HG03039 (cell line): Measurements from ENCODE around the gene TBC1D21.

Experiments
- ATAC-seq: cut with Tn5 transposase; IDR thresholded peaks from one replicate; pipeline ENCODE4 v1.9.1; 2021; ENCODE audit warnings: mild to moderate bottlenecking, moderate library complexity; ENCODE audit not compliant: unreplicated experiment

TBC1D21 gene

DNA sequence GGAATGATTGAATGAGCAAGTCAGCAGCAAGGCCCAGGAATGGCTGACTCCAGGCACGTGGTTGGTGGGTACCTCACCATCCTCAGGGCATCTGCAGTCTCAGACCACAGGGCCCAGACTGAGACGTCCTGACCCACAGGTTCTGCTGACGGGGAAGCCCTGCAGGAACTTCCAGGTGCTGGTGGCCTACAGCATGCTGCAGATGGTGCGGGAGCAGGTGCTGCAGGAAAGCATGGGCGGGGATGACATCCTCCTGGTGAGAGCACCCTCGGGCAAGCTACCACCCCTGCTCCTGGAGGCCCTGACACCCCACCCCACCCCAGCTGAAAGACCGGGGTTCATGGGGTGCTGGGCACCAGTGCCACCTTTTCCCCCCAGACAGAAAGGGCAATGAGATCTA is 14.1 kb downstream of the TBC1D21 start:
- no peak for ATAC-seq

DNA sequence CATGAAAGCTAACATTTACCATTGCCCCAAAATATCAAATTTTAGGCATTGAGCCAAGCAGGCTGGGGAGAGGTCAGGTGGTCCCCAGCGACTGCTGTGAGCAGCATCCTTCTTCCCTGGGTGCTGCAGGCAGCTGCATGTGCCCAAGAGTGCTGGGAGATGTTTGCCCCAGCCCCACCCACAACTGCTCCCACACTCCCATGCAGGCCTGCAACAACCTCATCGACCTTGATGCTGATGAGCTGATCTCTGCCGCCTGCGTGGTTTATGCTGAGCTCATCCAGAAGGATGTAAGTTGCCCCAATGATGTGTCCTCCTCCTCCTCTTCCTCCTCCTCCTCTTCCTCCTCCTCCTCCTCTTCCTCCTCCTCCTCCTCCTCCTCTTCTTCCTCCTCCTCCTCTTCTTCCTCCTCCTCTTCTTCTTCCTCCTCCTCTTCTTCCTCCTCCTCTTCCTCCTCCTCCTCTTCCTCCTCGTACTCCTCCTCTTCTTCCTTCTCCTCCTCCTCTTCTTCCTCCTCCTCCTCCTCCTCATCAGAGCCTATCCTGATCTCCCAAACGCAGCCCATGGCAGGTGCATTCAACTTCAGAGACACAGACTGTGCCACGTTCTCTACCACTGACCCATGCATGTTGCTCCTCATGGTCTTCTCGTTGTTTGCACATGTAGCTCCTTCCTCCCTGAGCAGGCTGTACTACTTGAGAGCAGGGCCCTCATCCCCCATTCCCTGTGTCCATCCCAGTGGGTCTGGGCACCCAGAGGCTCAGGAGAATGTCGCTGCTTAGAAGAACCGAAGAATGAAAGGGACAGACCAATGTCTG is 15.1 kb downstream of the TBC1D21 start:
- ATAC-seq = no peak

DNA sequence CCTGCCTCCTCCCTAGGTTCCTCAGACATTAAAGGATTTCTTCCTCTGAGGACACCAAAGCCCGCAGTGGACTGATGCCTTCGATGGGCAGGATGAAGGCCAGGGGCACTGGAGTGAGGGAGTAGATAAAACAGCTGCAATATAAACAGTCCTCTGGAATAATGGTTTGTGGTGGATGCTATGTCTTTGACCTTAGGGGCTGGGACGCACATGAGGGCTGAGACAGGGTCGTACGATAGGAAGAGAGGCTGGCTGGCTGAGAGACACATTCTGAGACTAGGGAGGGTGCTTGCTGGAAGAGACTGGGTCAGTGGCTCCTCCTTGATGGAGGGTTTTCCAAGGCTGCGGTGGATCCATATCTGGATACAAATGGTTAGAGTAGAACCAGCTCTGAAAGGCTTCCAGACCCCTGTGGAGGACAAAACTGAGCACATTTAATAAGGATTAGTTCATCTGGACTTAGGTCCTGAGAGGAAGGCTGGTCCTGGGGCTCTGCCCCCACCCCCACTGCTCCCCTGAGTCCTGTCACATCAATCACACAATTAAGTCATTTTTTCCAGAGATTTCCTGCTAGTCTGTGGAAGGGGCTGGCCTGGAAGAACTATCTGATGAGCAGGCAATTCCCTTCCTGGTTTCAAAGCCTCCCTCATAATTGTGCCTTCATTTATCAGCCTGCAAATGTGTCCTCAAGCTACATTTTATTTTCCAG is 15.8 kb downstream of the TBC1D21 start:
- no peak for ATAC-seq

DNA sequence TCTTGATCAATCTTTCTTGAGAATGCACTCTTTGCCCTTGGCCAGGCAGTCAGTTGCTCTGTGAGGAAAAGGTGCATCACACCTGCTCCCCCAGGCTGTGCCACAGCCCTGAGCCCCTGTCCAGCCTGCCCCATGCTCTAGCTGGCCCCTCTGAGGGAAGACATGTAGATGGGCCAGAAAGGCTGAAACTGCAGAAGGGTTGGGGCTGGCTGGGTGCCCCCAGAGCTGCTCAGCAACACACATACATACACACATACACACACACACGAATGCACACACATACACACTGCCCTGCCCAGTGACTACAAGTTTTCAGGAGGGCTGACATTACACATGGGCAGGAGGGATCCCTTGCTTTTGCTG is 16.4 kb downstream of the TBC1D21 start:
- ATAC-seq = no peak

DNA sequence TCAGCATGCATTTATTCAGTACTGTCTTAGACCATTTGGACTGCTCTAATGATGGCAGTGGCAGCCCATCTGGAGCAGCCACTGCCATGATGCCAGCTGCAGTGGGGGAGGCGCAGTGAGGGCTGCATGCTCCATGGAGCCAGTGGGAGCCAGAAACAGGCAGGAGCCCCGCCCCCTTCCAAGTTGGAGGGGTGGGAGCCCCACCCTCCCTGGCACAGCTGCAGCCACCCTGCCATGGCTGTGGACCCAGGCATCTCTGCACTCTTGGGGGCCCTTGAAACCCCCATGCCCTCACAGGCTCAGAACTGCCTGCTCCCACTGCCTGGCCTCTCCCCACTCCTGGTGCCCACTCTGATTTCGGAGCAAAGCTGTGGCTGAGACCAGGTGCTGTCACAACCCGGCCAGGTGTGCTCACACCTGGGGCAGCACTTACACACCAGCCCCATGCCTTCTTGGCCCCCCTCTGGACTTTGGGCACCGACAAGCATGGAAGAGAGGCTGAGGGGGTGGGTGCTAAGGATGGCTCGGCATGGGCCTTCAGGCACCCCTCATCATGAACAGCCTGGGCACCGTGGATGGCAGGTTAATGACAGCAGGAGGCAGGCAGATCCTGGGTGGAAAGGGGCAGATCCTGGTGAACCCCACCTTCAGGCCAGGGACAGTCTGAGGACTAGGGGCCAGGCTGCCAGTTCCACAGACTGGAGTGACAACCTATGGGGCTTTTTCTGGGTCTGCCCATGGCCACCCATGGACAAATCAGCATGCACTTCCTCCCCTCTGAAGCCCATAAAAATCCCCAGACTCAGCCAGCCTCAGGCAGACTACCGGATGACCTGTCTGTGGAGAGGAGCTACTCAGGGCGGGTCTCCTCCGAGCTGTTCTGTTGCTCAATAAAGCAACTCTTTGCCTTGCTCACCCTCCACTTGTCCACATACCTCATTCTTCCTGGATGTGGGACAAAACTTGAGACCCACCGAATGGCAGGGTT is 18.3 kb downstream of the TBC1D21 start:
- no peak for ATAC-seq

DNA sequence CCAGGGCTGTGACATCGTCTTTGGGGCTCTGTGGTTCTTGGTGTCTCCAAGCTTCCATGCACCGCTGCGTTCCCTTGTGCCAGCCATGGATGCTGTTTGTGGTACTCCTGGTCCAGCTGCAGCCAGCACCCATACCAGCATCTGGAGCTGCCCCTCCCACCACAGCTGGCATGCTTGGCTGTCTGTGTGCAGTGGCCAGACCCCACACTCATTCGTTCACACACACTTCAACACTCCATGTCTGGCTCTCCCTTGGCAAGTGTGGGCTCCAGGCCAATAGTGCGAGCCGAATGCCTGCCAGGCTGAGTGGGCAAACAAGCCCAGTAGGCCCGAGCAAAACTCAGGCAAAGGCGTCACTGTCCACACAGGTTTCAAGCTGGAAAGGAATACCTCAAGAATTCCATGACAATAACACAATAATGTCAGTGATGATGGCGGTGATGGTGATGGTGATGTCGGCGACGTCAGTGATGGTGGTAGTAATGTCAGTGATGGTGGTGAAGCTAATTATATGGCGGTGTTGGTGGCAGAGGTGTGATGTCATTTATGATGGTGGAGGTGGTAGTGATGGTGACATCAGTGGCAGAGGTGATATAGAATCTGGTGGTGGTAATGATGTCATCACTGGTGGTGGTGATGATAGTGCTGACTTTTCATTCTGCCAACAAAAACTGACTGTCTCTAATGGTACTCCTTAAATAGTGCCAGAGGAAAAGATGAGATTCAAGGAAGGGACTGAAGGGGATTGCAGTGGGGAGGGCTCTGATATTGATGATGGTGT is 19.3 kb downstream of the TBC1D21 start:
- no peak for ATAC-seq

DNA sequence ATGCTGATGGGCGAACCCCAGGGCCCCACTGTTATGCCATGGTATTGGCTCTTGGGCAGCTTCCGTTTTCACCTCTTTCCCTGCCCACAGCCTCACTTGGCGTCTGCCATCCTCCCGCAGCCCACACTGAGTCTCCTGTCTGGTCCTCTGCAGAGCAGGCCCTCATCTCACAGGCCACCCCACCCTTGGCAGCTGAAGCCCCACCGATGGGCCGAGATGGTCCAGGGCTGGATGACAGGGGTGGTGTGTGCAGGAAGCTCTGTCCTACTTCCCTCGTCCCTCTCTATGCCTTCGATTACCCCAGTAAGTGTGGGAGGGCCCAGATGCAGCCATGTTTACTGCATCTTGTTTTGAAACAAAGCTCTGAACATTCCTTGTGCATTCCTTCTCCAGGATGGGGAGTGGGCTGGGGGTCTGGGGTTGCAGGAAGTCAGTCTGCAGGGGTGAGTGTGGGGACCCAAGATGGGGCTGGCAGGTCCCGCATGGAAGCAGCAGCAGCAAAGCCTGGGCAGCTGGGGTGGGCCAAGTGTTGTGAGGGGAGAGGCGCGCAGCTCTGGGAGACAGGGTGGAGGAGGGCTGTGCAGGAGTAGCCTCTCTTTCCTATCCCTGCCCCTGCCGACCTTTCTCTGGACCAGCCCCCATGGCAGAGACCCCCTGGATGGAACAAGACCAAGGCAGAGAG is 20.9 kb downstream of the TBC1D21 start:
- no peak for ATAC-seq

DNA sequence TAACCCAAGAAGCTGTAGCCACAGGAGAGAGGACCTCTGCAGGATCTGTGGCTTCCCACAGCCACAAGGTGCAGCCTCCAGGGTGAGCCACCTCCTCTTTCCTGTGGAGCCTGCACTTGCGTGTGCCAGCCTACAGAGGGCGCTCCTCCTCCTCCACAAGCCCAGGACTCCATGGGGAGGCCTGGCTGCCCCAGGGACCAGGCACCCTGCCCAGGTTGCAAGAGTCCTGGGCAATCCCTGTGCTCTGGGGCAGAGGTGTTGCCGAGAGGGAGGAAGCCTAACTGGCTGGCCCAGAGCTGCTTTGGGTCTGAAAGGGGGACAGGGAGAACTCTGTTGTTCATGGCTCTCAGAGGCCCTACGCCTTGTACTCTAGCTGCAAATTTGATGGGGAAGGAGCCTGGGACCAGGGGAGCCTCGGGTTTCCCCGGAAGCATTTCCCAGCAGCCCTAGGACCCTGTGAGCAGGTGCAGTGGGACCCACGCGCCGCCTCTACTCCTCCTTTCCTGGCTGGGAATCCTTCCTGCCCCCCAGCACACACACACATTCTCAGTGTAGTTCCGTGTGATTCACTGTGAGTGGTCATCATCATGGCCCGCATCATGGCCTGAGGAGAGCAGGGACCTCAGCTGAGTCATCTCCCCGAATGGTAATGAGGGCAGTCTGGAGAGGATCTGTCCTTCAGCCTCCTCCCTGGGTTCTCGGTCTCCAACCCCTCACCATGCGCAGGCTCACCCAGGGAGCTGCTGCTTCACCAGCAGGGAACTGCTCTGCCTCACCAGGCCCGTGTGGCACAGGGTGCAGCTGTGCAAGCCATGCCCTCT is 24.3 kb downstream of the TBC1D21 start:
- no peak for ATAC-seq

DNA sequence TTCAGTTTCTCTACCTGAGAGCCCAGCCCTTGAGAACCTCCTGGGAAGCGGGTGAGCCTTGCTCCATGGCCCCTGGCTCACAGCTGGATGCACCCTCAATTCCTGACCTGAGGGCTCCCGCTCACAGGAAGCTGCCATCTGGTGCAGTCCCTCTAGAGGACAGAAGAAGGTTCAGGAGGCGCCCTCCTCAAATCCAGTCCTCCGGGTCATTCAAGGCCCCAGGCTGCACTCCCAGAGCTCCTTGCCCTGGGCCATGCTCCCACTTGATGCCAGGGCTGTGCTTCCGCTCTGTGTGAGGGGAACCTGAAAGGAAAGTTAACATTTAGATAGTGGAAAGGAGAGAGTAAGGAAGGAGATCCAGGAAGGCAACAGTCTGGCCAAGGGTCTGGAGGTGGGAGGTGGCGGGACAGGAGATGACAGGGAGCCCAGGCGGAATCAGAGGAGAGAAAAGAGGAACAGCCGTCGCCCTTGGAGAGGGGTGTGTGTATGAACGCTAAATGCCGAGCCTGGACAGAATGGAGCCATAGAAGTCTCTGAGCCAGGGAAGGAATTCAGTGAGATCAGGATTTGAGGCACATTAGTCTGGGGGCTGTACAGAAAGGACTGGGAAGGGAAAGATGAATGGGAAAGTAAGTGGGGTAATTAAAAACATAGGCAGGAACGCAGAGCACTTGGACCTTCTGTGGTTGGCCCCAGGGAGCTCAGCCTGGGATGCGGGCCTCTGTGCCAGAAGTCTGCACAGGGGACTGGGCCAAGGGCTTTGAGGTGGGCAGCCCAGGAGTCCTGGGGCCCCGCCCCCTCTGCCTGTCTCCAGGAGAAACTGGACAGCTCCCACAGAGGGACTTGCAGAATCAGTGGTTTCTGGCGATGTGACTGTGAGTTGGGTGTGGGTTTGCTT is 26.1 kb downstream of the TBC1D21 start:
- no peak for ATAC-seq

DNA sequence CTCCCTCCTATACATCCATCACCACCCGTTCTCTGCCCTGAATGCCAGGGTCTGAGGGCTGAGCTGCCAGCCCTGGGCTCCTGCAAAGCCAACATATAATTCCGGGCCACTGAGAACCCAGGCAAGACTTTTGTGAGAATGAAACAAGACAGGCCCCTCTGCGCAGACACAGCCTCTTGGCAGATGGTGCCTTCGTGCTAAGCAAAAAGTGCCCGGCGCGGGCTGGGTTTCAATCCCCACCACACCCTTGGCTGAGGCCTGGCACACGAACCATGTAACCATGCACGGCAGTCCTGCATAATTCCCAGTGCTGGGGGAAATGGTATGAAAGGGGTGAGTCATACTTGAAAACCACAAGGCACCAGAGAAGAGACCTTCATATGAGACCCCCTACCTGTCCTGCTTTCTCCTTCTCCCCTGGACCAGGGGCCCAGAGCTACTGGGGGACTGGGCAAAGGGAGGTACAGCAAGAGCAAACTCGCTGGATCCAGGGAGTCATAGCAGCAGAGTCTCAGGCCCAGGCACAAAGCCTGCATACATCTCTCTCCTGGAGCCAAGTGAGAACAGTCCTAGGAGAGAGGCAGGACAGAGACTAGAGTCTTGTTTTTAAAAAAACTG is 26.8 kb downstream of the TBC1D21 start:
- ATAC-seq = no peak

DNA sequence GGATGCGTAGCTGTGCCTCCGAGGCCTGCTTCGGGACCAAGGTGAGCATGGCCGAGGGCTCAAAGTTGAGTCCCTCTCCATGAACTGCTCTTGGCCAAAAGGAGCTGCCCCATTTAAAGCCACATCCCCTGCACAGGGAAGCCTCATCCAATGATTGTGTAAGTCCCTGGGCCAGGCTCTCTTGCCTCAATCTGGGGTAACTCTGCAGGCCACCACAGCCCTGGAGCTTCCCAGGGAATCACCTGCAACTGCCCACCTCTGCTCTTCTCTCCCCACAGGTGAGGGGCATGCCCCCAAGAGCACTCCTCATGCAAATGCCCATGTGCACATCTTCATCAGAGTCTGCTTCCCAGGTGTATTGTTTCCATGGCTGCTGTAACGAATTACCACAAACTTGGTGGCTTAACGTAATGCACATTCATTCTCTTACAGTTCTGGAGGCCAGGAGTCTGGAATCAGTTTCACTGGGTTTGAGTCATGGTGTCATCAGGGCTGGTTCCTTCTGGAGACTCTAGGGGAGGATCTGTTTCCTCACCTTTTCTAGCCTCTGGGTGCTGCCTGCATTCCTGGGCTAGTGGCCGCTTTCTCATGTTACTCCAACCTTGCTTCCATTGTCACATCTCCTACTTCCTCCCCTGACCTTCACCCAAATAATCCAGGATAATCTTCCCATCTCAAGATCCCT is 27.9 kb downstream of the TBC1D21 start:
- no peak for ATAC-seq

DNA sequence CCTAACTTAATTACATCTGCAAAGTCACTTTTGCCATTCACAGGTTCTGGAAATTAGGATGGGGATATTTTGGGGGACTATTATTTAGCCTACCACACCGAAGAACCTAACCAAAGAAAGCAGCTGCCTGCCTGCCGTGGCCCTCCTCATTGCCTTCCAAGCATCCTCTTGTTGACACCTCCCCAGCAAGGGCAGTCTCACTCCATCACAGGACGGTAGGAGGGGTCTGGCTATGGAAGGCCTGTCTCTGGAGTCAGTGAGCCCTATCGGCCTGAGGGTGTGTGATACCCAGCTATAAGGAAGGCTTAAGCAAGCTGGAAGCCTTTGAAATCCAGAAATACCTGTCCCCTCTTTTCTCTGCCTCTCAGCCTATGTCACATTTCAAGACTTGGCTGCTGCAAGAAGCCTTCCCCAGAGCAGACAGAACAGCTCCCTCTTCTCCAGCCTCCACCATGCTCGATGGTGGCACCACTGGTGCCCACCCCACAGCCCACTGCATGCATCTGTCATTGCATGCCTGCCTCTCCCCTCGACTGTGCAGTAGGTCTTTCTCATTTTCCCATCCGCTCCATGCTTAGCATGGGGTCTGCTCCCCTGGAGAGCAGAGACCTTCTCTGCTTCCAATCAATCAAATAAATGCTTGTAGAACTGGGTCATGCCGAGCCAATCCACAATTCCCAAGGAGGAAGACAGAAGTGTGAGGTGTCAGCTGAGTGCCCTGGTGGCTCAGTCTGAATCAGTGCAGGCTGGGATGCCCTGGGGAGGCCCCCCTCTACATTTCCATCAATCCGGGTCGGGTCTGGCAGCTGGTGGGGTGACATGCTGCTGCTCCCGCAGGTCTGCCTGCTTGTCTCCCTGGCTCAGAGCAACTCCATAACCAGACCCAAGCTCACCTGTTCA is 29.0 kb downstream of the TBC1D21 start:
- no peak for ATAC-seq

DNA sequence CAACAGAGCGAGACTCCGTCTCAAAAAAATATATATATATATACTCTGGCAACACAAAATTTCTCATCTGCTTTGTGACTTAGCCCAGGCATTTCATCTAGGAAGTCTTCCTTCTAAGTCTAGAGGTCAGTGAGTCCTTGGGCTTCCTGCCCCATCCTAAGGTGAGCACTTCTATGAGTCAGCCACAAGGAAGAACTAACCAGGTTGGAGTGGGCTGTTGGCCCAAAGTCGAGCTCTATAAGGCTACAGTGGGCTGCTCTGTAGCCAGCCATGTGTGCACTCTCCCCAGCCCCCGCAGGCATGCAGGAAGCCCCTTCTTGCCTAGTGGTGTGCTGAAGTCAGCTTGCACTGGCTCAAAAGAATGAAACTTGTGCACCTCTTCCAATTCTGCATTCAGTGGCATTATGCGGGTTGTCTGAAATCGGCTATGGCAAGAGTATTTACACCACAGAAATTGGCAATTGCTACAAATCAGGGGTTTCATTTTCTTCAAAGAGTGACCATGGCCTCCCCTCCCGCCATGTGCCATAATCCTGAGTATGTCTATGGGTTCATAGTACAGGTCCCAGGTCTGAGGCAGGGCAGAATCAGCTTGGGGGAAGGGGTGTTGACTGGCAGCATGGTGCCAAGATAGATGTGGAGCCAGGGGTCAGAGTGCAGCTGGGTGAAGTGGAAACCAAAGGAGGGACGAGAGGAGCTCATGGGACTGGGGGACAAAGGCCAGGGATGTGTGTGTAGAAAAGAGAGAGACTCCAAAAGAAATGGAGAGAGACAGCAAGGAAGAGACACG is 30.9 kb downstream of the TBC1D21 start:
- no peak for ATAC-seq

DNA sequence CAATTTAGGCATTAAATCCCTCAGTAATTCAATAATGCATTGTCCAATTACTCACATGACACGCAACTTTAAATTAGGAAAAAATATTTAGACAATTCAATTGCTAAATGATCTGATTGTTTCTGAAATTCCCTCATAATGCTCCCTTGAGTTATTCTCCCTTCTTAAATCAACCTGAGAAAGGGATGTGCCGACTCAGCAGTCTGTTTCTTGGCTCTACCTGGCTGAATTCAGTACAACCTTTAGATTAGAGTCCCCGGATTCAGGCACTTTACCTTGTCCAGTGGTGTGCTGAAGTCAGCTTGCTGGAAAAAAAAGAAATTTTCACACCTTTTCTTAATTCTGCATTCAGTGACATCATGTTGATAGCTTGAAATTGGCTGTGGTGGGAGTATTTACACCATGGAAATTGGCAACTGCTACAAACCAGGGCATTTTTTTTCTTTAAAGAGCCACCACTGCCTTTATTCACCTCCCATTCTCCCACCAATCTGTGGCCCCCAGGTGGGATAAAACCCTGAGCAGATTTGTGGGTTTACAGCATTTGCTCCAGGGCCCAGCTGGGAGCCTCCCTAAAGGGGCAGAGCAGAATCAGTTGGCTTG is 32.0 kb downstream of the TBC1D21 start:
- ATAC-seq = no peak
